GM03348 (cell line): ENCODE measurements around the gene NUDT4B.
"Not testable (repeated sequence)": the region's sequence is repeated elsewhere in the genome, so short reads cannot be mapped to it uniquely, and the experiment has no call there.

Experiments
- DNase-seq: peaks from one replicate; pipeline ENCODE4 v3.0.0; 2012; ENCODE audit warnings: low spot score

NUDT4B gene

GRCh38 chr1:148748563-148749334 lies at the start of gene NUDT4B:
Gene NUDT4B (plus strand): TSS chr1:148748774. CDS start chr1:148748953, 179 bp downstream.
- DNase-seq: not testable (repeated sequence)

DNA sequence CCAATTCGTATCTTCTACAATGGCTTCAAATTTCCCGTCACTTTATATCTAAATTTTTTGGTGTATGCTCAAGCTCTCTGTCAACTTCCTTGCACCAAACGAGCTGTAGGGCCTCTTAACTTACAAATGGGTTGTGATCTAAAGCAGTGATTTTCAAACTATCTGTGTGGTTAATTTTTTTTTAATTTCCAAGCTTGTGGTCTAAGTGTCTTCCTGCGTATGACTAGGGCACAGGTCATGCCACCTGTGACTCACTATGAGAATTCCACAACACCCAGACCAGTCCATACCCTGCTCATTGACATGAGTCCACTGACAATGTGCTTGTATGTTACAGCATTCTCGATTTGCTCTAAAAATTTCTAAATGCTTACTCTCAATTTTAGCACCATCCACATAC lies 49.2 kb upstream of the NUDT4B start:
- DNase-seq: not testable (repeated sequence)

DNA sequence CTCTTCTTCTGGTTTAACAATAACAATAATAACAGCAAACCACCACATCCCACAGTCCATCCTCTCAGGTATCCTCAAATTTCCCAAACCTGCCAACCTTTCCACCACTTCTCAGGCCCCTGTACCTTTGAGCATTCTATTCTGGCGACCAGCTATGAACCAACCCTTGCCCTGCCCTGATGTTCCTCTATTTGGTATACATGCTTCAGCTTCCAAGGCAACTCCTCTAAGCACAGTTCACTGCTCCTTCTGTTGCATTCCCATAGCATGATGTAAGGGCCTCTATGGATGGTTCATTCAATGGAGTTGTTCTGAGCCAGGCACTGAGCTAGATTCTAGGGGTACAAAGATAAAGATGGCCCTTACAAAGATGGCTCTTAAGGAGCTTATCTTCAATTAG lies 46.3 kb upstream of the NUDT4B start:
- not testable (repeated sequence) for DNase-seq

- DNase-seq: not testable (repeated sequence)
Measured at GRCh38 chr1:148703973-148704591, 44.5 kb upstream of the NUDT4B start.

DNA sequence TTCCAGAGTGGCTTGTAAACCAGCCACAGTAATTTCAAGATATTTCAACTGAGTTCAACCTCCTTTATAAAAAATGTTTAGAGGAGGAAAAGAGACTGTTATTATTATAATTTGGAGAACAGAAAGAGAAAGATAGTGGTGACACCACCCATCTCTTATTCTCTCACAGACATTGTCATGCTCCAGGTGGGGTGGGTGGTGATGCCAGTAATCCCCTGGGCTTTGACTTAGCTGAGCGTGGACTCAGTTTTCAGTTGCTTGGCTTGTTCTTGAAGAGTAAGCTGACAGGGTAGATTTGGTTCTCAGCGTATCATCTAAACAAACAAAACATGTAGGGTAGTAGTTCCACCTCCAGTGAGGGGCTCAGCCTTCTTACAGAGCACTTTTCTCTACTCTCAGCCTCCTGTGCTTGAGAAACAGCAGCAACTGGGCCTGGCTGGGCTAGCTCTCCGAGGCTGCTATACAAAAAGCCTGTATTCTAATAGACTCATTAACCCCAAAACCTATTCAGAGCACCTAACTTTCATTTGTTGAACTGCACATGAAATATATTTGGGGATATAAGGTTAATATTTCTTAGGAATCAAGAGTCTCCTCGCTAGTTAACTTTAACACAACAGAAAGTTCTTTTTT lies 43.1 kb upstream of the NUDT4B start:
- DNase-seq: not testable (repeated sequence)

DNA sequence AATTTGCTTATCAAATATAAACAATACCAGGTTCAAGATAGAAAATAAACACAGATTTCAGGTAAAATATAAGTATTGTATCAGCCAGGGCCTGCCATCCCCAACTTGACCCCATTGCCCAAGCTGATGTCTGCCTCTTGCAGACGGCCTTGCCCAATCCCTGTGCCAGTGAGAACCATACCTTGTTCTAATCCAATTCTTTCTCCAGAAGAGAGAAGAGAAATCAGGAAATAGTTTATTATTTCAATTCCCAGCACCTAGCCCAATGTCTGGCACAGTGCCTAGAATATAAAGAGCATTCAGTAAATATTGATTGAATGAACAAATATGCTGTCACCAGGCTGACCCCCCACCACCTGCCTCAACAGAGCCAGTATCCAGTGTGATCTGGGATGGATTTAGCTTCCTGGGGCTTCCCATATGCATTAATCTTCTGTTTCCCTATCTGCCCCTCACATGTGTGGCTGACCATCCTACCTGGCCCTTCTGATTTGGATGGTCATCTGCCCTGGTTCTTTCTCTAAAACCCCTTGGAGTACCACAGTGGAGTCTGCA lies 39.7 kb upstream of the NUDT4B start:
- DNase-seq: not testable (repeated sequence)

- not testable (repeated sequence) for DNase-seq
Measured at GRCh38 chr1:148710772-148711523, 37.6 kb upstream of the NUDT4B start.

DNA sequence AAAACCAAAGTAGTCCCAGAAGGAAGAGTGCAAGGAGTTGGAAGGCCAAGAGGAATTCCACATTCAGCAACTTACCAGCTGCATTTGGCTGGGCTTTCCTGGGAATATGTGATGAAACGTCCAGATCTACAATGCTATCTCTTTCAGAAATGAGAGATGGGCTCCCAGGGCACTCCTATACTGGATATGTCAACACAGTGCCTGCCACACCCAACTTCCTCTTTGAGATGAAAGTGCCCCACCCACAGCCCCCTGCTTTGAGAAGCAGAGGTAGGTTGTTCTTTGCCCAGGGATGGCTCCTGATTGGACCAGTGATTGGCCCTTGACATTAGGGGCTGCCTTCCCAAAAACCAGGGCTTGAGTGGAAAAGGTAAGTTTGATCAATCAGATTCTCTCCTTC lies 36.2 kb upstream of the NUDT4B start:
- DNase-seq: not testable (repeated sequence)

- DNase-seq: not testable (repeated sequence)
Measured at GRCh38 chr1:148715518-148715917, 33.1 kb upstream of the NUDT4B start.

GRCh38 chr1:148716966-148717520 lies 31.5 kb upstream of the NUDT4B start:
- DNase-seq: not testable (repeated sequence)

- not testable (repeated sequence) for DNase-seq
Measured at GRCh38 chr1:148720918-148721317, 27.7 kb upstream of the NUDT4B start.

GRCh38 chr1:148722758-148723157 lies 25.8 kb upstream of the NUDT4B start:
- DNase-seq: not testable (repeated sequence)

- DNase-seq: not testable (repeated sequence)
Measured at GRCh38 chr1:148723515-148723914, 25.1 kb upstream of the NUDT4B start.

DNA sequence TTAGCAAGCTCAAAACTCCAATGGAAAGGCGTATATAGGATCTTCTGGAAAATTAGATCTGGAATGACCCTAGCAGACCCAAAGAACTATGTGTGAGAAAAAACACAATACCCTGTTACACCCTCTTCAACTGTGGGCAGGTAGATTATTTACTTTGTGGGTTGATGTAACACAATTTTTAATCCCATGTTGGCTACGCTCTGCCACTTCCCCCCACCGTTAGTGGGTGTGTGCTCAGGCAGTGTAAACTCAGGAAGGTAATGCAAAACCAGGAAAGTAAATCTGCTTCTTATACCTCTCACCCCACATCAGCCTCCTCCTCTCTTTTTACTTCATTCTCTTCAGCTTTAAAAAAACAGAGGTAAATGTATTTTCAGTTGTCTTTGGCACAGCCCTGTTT lies 23.7 kb upstream of the NUDT4B start:
- not testable (repeated sequence) for DNase-seq

DNA sequence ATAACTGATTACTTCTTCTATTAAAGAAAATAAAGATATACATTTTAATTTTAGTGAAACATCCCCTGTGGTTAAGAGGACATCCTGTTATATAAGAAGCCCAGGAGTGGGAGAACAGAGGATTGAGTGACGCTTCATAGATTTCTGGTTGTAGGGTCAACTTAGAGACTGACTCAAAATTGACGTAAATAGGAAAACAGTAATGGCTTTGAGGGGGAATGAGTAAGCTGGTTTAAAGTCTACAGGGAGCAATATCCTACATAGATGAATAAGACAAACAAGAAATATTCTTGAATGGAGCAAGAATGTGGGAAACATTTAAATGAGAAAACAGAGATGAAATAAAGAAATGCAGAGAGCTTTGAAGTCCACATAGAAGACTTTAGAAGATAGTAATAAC lies 20.7 kb upstream of the NUDT4B start:
- not testable (repeated sequence) for DNase-seq

- not testable (repeated sequence) for DNase-seq
Measured at GRCh38 chr1:148729128-148729527, 19.4 kb upstream of the NUDT4B start.

GRCh38 chr1:148729541-148729940 lies 19.0 kb upstream of the NUDT4B start:
- DNase-seq: not testable (repeated sequence)

DNA sequence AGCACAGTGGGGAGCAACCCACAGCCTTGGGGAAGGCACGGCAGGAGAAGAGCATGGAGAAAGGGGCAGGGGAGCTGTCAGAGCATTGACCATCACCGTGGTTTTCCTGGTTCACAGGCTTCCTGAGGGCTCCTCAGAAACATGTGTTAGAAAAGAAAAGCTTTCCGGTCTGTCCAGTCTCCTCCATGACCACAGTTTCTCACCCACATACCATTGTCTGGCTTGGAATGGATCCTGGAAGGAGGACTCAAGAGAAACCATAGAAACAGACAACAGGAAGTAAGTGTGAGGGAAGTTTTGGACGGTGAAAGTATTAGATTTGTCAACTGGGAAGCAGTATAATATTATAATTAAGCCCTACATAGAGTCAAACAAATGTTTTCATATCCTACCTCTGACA lies 16.3 kb upstream of the NUDT4B start:
- DNase-seq: not testable (repeated sequence)

- not testable (repeated sequence) for DNase-seq
Measured at GRCh38 chr1:148733585-148734310, 14.8 kb upstream of the NUDT4B start.

DNA sequence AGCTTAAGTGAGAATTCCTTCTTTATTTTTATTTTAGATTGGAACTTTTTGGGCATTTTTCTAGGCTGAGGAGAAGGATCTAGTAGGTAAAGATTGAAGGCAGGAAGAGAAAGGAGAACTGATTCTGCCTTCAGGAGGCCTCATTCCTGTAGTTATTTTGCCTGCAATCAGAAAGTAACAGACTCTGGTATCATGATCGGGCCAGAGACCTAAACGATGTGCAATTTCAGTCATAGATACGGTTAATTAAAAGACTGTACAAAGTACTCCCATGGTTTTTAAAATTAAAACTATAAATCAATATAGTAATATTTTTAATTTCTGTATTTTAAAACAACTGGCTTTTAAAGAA lies 14.3 kb upstream of the NUDT4B start:
- DNase-seq: not testable (repeated sequence)

- DNase-seq: not testable (repeated sequence)
Measured at GRCh38 chr1:148735538-148735937, 13.0 kb upstream of the NUDT4B start.
